Raji (cell line): Measurements from ENCODE around the gene SMNDC1.

Source experiments
- POLR2A ChIP-seq: IDR thresholded peaks from 2 replicates; pipeline ENCODE4 v1.6.1; 2011; ENCODE audit warnings: low read depth, low read length, control low read depth; ENCODE audit not compliant: insufficient read depth

The SMNDC1 gene

DNA sequence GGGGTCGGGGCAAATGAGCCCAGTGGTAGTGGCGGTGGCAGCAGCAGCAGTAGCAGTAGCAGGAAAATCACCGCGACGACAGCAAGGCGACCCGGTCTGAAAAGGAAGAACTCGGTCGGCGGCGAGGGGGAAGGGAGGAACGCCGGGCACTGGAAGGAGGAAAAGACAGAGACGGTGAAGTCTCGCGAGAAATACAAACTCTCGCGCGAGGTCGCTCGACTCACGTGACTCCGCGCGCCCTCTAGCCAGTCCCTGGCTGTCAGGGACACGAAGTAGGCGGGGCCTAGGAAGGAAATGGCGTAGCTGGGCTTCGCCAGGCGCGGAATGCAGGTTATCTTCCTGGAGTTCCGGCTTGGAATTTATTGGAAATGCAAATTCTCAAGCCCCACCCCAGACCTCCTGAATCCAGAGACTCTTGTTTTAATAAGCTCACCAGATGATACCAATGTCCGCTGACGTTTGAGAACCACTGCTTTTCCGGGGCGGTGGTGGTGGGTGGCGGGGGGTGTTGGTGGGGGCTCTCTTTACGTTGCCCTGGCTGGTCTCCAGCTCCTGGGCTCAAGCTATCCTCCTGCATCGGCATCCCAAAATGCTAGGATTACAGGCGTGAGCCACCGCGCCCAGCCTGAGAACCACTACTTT, at the start of gene SMNDC1:
Gene SMNDC1 (minus strand): TSS at position 141 of the 642 bp plus-strand sequence. CDS start 1,333 bp downstream, outside the sequence.
- TF ChIP-seq POLR2A, result peak; percentile 89

GRCh38 chr10:110354322-110354766, 49.6 kb upstream of the SMNDC1 start:
- no peak for TF ChIP-seq POLR2A

DNA sequence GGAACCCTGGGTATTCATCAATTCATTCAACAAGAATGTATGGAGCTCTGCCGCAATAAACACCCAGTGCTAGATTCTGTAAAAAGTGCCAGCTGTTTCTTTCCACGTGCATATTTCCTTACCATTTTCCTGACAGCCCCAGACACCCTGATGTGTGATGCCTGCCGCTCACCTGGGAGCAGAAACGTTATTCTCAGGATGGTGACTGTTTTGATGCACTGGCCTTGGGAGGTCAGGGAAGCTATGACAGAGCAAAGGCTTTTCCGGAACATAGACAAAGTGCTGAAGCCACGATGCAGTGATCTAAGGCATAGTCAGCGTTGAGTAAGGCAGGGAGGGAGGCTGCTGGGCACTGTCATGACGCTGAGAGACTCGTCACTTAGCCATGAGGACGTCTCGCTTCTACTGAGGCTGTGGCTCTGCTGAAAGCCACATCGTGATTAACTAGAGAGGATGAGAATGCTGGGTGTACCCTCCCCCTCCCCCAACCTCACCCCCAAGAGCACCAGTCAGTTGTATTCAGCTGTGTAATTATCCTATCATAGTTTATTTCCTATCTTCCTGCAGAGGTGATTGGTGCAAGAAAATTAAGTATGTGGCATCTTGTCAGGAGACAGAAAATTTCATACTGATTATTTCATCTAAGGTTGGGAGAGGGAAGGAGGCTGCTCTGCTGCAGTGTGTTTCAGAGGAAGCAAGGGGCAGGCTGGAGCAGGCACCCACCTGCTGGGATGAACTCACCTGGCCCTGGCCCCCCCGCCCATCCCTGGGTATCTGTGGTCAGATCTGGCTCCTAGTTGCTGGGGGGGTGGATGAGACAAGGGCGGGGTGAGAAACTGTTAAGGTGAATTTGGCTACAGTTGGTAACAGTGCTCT, 48.8 kb upstream of the SMNDC1 start:
- no peak for TF ChIP-seq POLR2A

GRCh38 chr10:110352930-110353243, 48.2 kb upstream of the SMNDC1 start:
- no peak for TF ChIP-seq POLR2A

DNA sequence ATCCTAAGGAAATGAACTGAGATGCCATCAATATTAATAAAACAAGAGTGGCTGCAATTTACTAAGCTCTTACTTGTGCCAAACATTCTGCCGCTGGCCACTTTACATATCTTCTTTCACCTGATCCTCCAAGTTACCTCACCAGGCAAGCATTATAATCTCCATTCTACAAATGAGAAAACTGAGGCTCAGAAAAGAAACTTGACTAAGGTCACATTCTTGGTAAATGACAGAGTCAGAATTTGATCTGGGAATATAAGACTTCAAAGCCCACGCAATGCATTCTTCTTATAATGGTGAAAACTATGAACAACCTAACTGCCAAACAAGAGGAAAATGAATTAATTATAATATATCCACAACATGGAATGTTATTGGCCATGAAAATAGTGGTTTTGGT, 46.1 kb upstream of the SMNDC1 start:
- no peak for TF ChIP-seq POLR2A

DNA sequence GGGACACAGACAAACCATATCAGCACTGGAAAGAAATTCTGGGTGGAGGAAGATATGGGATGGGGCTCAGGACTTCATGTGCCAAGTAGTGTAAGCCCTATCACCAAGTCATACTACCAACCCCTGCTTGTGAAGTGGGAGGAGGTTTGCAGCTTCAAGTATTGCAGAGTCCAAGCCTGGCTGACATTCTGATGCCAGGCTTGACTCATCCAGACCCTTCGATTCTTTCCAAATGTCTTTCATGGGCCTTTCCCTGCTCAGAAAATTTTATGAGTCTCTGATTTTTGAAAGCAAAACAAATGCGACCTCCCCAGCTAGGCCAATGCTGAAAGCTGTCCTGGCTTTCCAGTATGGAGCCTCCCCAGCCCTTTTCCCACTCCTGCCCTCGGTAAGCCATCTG, 45.1 kb upstream of the SMNDC1 start:
- TF ChIP-seq POLR2A, result no peak

- TF ChIP-seq POLR2A, result no peak
Observed at GRCh38 chr10:110349386-110349785, 44.7 kb upstream of the SMNDC1 start.

GRCh38 chr10:110348336-110348735, 43.6 kb upstream of the SMNDC1 start:
- no peak for TF ChIP-seq POLR2A

DNA sequence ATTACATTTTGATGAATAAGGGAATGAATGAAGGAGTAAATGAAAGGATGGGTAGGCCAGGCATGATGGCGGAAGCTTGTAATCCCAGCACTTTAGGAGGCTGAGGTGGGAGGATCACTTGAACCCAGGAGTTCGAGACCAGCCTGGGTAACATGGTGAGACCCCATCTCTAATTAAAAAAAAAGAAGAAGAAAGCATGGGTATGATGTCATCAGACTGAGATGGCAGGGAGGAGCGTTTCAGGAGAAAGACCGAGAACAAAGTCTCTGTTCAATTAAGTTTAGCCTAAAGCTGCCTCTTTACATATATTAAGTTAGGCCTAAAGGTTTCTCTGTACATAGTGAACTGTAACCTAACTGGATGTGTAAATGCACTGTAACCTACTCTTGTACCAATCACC, 42.2 kb upstream of the SMNDC1 start:
- TF ChIP-seq POLR2A, result no peak

- no peak for TF ChIP-seq POLR2A
Observed at GRCh38 chr10:110345286-110345685, 40.6 kb upstream of the SMNDC1 start.

- TF ChIP-seq POLR2A, result no peak
Observed at GRCh38 chr10:110344622-110345021, 39.9 kb upstream of the SMNDC1 start.

DNA sequence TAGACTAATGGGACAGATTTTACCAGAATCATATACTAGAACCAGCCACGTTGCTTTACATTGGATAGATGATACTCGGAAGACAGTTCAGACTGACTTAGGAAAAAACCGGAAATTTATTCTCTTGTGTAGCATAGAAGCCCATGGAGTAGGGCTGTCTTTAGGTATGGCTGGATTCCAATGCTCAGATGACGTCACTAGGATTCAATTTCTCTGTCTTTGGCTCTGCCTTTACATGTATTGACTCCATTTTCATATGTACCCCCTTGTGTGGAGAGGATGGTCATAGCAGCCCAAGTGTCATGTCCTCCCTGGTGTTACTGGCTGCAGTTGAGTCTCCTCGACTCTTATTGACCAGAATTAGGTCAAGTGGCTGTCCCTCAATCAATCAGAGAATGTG, 39.2 kb upstream of the SMNDC1 start:
- TF ChIP-seq POLR2A, result no peak

DNA sequence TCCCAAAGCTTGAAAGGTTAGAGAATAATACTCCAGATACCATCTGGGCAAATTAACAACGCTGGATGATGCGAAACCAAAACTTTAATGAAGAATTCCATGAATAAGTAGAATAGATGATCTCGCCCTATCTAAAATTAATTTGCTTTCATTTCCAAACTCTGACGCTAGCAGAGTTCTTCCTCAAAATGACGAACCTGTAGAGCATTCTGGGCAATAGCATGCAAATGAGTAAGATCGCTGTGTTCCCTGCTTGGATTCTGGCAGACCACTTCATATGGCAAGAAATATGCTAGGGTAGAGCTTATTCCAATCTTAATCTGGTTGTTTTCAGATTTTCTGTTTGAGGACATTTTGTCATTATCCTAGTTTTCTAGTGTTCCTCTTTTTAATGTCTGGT, 36.1 kb upstream of the SMNDC1 start:
- TF ChIP-seq POLR2A, result no peak

DNA sequence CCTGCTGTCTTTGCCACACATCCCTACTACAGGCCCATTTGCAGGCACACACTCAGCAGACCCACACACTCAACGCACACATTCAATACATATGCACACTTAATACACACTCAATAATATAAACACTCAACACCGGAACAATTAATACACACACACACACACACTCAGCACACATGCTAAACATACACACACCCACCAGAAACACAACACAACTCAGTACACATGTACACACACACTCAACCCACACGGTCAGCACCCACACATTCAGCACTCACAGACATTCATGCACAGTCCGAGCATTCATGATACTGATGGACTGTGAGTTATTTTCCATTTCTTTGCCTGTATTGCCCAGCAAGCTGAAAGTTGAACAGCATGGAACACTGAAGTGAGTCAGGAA, 35.4 kb upstream of the SMNDC1 start:
- no peak for TF ChIP-seq POLR2A

DNA sequence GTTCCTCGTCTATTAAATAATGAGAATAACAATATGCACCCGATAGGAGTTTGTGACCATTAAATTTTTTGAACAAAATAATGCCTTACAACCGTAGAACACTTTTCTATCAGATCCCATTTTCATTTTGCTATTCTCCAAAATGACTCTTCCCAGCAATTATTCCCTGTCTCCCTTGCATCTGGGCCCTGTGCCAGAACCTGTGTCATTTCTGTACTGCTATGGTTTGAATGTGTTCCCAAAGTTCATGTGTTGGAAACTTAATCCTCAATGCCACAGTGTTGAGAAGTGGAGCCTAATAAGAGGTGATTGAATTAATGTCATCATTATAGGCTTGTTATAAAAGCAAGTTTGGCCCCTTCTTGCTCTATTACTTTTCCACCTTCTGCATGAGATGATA, 33.2 kb upstream of the SMNDC1 start:
- TF ChIP-seq POLR2A, result no peak

DNA sequence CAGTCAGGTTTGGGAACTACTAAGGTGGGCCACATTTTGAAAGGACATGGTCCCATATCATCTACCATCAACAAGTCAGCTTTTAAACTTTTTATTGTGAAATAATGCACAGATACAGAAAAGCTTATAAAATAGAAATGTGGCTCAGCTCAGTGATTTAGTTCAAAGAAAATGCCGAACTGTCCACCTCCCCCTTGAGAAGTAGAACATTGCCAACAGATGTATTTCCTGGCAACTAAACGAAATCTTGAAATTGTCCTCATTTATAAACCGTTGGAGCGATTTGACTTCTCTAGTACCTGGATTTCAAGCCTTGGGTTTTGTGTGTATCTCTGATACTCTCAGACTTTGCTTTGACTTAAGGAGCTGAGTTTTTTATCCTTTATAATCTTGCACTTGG, 32.7 kb upstream of the SMNDC1 start:
- no peak for TF ChIP-seq POLR2A
